D341Med (cell line): ENCODE measurements around the gene GOLGA6L7.
A peak's percentile ranks its signal among the peaks of the same experiment; 100 is the strongest.
"Not testable (repeated sequence)": the region's sequence is repeated elsewhere in the genome, so short reads cannot be mapped to it uniquely, and the experiment has no call there.

ENCODE experiments used
- DNase-seq: peaks from one replicate; pipeline ENCODE4 v3.0.0; 2012; ENCODE audit warnings: low spot score

Gene GOLGA6L7

DNA sequence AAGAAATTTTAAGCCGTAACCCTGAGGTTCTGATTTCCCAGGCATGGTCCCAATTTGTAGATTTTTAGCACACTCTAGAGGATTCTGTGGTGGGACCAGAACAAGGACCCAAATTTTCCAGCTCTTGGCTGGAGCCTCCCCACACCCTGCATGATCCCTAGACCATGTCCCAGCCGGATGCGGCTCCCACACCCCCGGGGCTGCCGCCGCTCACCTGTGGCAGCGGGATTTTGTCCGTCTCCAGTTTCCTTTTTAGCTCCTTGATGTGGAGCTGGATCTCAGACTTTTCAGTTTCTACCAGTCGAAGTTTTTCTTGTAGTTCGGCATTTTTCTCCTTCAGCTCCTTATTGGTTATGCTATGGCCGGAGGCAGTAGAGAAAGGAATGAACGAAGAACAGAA is 4.9 kb downstream of the GOLGA6L7 start:
- not testable (repeated sequence) for DNase-seq

DNA sequence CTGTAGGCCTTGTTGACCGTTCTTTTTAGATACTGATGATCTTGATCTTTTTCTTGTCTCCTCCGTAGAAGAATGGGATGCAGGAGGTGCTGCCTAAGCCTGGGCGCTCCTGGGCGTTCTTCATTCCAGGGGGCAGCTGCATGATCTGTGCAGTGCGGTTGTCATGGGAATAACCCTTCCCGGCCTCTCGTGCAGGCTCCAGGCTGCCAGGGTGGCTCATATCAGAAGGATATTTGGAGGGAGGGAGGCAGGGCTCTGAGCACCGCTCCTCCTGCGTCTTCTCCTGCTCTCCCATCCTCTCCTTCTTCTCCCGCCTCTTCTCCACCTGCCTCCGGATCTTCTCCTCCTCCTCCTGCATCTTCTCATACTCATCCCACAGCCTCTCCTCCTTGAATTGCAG is 6.2 kb downstream of the GOLGA6L7 start:
- DNase-seq, result peak; percentile 3

DNA sequence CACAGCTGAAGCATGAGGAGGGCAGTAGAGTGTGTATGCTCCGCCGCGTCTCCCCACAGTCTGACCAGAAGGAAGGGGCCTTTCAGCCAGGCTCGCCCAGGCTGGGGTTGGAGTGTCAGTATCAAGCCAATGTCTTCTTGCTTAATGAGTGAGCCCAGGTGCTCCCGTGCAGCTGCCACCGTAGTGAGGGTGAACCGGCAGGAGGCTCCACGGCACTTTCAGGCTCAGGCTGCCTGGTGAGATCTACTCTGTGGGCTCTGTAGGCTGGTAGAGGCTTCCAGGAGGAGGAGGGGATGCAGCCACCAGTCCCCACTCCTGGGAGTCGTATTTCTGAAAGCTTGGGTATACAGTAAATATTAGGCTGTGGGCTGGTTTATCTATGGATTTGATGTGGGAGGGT is 8.2 kb downstream of the GOLGA6L7 start:
- not testable (repeated sequence) for DNase-seq

DNA sequence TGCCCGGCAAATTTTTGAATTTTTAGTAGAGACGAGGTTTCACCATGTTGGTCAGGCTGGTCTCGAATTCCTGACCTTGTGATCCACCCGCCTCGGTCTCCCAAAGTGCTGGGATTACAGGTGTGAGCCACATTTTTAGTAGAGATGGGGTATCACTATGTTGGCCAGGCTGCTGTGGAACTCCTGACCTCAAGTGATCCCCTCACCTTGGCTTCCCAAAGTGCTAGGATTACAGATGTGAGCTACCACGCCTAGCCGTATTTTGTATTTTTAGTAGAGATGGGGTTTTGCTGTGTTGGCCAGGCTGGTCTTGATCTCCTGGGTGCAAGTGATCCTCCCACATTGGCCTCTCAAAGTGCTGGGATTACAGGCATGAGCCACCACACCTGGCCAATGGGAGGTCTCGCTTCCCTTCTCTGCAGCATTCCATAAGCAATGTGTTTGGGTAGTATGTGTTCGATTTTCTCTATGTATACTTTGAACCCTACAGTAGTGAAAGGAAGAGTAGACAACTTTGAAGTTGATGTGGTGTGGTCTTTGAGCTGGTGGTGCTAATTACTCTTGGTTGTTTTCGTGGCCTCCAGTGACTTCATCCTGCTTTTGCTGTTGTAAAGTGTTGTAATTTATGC is 13.4 kb downstream of the GOLGA6L7 start:
- DNase-seq, result not testable (repeated sequence)

DNA sequence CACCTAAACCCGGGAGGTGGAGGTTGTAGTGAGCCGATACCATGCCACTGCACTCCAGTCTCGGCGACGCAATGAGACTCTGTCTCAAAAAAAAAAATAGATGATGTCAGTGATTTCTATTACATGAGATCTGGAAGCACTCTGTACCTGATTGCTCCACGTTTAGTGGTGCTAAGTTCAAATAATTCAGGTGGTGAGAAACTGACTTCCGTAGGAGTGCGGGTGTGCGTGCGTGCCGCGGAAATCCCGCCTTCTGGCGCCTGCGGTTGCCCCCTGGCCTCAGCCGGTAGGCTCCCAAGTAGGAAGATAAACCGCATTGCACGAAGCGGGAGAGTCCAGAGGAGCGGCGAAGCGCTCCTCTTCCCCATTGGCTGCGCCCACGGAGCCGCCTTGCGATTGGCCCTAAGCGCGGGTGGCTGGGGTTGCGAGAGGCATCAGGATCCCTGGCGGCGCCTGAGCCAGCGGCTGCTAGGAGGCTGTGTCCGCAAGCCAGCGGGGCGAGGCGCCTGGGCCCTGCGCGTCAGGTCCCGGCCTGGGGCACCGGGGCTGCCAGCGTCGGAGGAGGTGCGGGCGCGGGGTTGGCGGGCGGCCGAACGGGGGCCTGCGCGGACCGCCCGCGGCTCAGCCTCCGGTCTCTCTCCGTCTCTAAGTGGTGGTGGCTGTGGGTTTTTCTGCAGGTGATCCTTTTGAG is 16.4 kb downstream of the GOLGA6L7 start:
- DNase-seq, result peak; percentile 89

DNA sequence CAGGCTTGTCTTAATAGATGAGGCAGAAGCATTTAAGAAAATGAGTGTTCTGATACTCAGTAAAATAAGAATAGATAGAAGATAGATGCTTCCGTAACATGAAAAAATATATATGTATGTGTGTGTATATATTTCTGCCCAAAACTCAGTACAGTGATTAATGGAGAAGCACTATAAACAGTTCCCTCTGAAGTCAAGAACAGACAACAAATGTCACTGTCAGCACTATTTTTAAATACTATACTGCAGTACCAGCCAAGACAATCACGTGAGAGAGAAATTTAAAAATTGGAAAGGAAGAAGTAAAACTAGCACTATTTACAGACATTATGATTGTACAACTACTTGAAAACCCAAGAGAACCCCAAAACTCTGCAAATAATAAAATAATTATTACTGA is 27.0 kb downstream of the GOLGA6L7 start:
- DNase-seq, result not testable (repeated sequence)

DNA sequence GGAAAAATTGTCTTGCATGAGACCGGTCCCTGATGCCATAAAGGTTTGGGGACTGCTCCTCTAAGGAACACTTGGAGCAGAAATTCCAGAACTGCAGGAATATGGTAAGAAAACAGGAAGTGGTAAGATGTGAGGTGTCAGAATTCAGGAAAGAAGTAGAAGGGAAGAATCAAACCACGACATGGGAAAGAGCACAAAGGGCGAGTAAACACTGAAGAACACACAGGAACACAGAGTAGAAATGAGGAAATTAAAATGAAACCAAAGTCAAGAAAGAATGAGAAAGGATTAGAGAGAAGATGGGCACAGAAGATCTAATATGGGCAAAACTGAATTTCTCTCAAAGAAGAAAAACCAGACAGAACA is 28.5 kb downstream of the GOLGA6L7 start:
- DNase-seq, result not testable (repeated sequence)

DNA sequence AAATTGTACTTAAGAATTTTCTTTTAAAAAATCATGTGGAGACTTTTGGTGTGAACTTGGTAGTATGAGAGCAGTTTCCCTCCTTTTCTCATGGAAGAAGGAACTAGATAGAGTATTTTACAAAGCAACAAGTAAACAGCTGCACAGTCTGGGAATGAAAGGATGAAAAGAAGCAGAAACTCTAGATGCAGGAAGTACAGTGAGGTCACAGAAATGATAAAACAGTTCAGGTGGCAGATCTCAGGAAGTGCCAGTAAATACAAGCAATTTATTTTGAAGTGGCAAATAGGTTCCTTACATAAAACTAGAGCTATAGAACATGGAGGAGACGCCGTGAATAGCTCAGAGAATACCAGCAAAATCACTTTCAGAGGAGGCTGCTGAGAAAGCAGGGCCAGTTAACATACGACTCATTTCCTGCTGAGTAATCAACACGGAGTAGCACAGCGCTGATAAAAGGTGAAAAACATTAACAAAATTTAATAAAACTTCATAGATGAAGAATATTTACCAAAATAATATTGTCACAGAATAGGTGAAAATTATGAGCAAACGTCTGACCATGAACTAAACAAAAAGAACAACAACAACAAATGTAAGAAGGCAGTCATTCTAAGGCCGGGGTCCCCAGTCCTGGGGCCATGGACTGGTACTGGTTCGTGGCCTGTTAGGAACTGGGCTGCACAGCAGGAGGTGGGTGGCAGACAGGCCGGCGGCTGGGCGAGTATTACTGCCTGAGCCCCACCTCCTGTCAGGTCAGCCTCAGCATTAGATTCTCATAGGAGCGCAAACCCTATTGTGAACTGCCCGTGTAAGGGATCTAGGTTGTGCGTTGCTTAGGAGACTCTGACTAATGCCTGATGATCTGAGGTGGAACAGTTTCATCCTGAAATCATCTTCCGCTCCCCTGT is 29.2 kb downstream of the GOLGA6L7 start:
- DNase-seq, result not testable (repeated sequence)

DNA sequence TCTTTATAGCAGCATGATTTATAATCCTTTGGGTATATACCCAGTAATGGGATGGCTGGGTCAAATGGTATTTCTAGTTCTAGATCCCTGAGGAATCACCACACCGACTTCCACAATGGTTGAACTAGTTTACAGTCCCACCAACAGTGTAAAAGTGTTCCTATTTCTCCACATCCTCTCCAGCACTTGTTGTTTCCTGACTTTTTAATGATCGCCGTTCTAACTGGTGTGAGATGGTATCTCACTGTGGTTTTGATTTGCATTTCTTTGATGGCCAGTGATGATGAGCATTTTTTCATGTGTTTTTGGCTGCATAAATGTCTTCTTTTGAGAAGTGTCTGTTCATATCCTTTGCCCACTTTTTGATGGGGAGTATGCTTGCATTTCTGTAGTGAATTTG is 30.3 kb downstream of the GOLGA6L7 start:
- DNase-seq, result not testable (repeated sequence)

DNA sequence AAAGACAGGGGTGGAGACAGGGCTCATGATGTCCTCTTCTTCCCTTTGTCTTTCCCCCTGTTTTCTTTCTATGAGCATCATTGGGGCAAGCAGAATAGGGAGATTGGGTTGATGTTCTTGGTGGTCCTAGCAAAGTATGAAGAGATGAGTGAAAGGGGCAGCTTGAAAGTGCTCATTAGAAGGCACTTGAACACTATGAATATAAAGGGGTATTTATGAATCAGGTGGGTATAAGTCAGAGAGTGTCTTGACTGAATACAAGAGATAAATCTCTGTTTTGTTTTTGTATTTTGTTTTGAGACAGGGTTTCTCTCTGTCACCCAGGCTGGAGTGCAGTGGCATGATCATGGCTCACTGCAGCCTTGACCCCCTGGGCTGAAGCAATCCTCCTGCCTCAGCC is 34.4 kb downstream of the GOLGA6L7 start:
- not testable (repeated sequence) for DNase-seq

DNA sequence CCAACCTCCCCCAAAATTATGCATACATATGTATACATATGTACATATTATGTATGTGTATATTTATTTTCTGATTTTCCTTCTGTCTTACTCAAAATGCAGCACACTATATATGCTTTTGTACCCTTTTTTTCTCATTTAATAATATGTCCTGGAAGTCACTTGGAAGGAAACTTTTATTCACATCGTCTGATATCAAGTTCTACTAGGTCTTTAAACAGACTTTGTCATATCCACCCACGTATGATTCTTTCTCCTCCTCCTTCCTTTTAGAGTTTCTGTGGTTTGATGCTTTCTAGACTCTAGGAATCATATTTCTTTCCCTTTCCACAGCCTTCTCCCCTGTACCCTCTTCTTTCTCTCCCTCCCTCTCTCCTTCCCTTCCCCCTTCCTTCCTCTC is 35.1 kb downstream of the GOLGA6L7 start:
- DNase-seq, result not testable (repeated sequence)

DNA sequence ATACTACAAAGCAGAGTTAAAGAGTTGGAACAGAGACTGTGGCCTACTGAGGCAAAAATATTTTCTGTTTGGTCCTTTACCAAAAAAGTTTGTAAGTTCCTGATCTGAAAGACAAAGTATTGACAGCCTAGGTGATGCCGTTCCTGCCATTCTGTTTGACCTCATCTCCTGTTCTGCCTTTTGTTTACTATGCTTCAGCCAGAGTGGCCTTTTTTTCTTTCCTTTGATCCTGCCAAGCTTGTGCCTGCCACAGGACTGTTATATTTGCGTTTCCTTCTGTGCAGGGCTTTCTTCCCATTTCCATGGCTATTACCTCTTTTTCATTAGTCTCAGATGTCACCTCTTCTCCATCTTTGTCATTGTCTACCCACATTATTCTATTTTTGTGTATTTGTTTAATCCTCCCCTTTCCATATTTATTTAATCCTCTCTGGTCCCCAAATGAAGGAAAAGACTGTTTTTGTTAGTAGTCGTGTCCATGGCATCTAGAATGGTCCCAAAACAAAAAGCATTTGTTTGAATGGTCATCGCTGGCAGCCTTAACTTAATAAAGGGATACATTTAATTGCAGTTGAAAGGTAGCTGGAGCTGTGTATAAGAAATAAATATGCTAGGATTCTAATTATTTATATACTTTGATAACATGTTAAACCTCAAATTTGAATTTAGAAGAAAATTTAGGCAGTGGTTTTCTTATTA is 36.4 kb downstream of the GOLGA6L7 start:
- DNase-seq, result not testable (repeated sequence)

DNA sequence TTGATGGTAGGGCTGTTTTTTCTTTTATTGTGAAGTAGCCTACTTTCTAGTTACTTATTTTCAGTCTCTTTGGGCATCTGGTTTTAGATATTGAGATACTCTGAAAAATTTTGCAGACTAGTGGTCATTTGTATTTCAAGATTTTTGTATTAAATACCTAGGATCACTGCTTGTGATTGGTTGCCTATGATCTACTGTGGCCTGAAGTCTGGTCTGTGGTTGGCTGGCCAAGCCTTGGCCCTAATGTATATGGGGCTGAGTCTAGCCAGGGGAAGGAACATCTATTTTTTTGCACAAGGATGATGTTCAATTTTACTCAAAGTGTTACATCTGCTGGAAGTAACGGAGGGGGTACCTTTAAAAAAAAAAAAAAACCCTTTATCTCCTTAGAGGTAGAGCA is 38.0 kb downstream of the GOLGA6L7 start:
- not testable (repeated sequence) for DNase-seq

DNA sequence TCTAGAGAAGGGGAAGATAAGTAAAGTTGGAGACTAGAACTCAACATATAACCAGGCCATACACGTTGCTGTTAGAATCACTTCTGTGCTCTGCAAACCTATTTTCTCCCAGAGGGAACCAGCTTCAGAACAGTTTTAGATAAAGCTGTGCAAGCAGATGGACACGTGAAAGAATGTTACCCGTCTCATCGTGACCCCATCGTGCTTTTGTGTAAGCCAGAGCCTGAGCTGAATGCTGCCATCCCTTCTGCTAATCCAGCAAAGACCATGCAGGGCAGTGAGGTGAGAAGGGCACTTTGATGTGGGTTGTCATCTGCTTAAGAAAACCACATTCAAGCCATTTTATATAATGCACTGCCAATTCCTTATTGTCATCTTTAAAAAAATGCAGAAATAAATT is 40.3 kb downstream of the GOLGA6L7 start:
- DNase-seq, result not testable (repeated sequence)

DNA sequence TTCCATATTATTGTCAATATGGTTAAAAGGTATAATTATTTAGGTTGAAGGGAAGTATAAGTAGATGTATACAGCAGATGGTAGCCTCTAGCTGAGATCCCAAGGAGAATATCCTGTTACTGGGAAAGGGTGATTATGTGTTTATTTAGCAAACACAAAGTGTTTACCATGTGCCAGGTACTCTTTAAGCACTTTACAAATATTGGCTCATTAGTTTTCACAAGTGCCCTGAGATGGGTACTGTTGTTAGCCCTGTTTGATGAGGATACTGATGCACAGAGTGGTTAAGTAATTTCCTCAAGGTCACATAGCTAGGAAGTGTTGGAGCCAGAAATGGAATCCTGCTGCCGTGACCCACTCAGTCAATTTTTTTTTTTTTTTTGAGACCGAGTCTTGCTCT is 48.1 kb downstream of the GOLGA6L7 start:
- not testable (repeated sequence) for DNase-seq

DNA sequence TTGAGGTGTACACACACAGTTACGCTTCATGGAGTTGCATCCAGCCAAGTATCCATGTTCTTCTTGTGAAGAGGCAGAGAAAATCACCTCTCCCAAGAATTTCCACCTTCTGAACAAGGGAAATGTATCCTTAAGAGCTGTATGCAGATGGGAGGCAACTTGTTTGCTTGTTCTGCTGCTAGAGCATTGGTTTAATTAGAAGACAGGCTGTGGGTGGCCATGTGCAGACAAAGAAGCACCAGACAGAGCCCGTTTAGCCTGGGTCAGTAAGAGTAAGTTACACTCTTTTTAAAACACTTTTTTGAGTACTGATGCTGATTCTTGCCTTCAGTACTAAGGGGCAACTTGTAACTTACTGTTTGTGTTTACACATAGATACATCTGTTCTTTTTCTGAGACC is 50.2 kb downstream of the GOLGA6L7 start:
- DNase-seq, result not testable (repeated sequence)

DNA sequence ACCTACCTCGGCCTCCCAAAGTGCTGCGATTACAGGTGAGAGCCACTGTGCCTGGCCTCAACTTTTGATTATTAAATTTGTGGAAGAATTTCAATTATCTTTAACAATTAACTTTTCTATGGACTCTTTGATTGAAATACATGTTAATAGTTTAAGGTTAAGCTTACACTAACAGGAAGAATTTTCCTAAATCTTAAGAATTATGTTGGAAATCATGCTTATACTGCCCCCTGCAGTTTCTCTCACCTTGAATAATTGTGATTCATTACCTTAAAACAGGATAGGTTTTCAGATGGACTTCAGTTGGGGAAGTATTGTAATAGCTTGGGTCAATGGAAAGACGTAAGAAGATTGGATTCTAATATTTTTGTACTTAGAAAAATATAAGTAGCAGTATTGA is 54.2 kb downstream of the GOLGA6L7 start:
- DNase-seq, result not testable (repeated sequence)
